GM18502 (cell line): ENCODE measurements around the gene POLRMT.
"Not testable (repeated sequence)": the region's sequence is repeated elsewhere in the genome, so short reads cannot be mapped to it uniquely, and the experiment has no call there.

ENCODE experiments used
- ATAC-seq: cut with Tn5 transposase; IDR thresholded peaks from one replicate; pipeline ENCODE4 v1.9.1; 2021; ENCODE audit warnings: mild to moderate bottlenecking; ENCODE audit not compliant: unreplicated experiment, poor library complexity

The POLRMT gene

GRCh38 chr19:633068-633785 is at the start of gene POLRMT:
Gene POLRMT, minus strand, starts transcription at chr19:633537. Its CDS starts 25 bp downstream, at chr19:633512.
- peak; percentile 90 for ATAC-seq

- ATAC-seq = no peak
Measured at GRCh38 chr19:682678-683320, 49.5 kb upstream of the POLRMT start.

- ATAC-seq = no peak
Measured at GRCh38 chr19:681029-682019, 48.0 kb upstream of the POLRMT start.

- ATAC-seq = peak; percentile 76
Measured at GRCh38 chr19:680287-681028, 47.1 kb upstream of the POLRMT start.

GRCh38 chr19:679418-680286 is 46.3 kb upstream of the POLRMT start:
- ATAC-seq = peak; percentile 14

- ATAC-seq = no peak
Measured at GRCh38 chr19:678791-679388, 45.6 kb upstream of the POLRMT start.

GRCh38 chr19:677601-678436 is 44.5 kb upstream of the POLRMT start:
- no peak for ATAC-seq

- ATAC-seq = no peak
Measured at GRCh38 chr19:677201-677600, 43.9 kb upstream of the POLRMT start.

- no peak for ATAC-seq
Measured at GRCh38 chr19:676339-677105, 43.2 kb upstream of the POLRMT start, which contains the start of gene FSTL3. Gene FSTL3, plus strand, starts transcription at chr19:676392. Its CDS starts 32 bp downstream, at chr19:676424.

GRCh38 chr19:676007-676338 is 42.6 kb upstream of the POLRMT start:
- no peak for ATAC-seq

GRCh38 chr19:674282-675151 is 41.2 kb upstream of the POLRMT start:
- no peak for ATAC-seq

GRCh38 chr19:670609-671075 is 37.3 kb upstream of the POLRMT start:
- ATAC-seq = no peak

GRCh38 chr19:668675-669434 is 35.5 kb upstream of the POLRMT start:
- ATAC-seq = not testable (repeated sequence)

- ATAC-seq = not testable (repeated sequence)
Measured at GRCh38 chr19:666985-667573, 33.7 kb upstream of the POLRMT start.

- no peak for ATAC-seq
Measured at GRCh38 chr19:664913-665443, 31.6 kb upstream of the POLRMT start.
